Fibroblast of lung (primary cell): Measurements from ENCODE around the gene POP4. TPM values are rescaled to one million over a fixed set of nuclear protein-coding genes. Genes with fewer than 3 reads are reported as not detected.

ENCODE experiments used
- DNase-seq, 2 donors: peaks; one replicate each; pipeline versions ENCODE4 v3.0.0 to v3.0.0-alpha.2; 2010; ENCODE audit warnings: low read depth in 2 of 2
- H2AFZ ChIP-seq: 2 replicates; pipeline ENCODE4 v1.5.1; 2012; ENCODE audit warnings: low read length, control low read depth, inconsistent platforms
- H3K27ac ChIP-seq: 2 replicates; pipeline ENCODE4 v1.5.1; 2011; ENCODE audit warnings: low read length, control low read depth; ENCODE audit not compliant: insufficient read depth
- H3K27me3 ChIP-seq: 2 replicates; pipeline ENCODE4 v1.5.1; 2011; ENCODE audit warnings: mild to moderate bottlenecking, low read length; ENCODE audit not compliant: control insufficient read depth, insufficient read depth
- H3K36me3 ChIP-seq: 2 replicates; pipeline ENCODE4 v1.5.1; 2011; ENCODE audit warnings: low read length; ENCODE audit not compliant: control insufficient read depth, insufficient read depth
- H3K4me1 ChIP-seq: 2 replicates; pipeline ENCODE4 v1.5.1; 2011; ENCODE audit warnings: low read length; ENCODE audit not compliant: control insufficient read depth, insufficient read depth; ENCODE audit errors: extremely low read depth
- H3K4me2 ChIP-seq: 2 replicates; pipeline ENCODE4 v1.5.1; 2011; ENCODE audit warnings: low read length, control low read depth; ENCODE audit not compliant: insufficient read depth; ENCODE audit errors: extremely low read depth
- H3K4me3 ChIP-seq, 4 experiments: fragments of 200-600 bp in 1 of 4; sonication (generic) in 1 of 4; replicated peaks in 1 of 4; 2 replicates each; pipeline ENCODE4 v1.5.1; 2011 to 2016; ENCODE audit warnings: low read length in 4 of 4, low read depth in 3 of 4, mild to moderate bottlenecking in 3 of 4, control low read depth in 2 of 4, inconsistent platforms in 1 of 4, mixed read lengths in 1 of 4; ENCODE audit not compliant: insufficient read depth in 1 of 4; ENCODE audit errors: control extremely low read depth in 1 of 4
- H3K79me2 ChIP-seq: 2 replicates; pipeline ENCODE4 v1.5.1; 2012; ENCODE audit warnings: mild to moderate bottlenecking, low read length, inconsistent platforms; ENCODE audit not compliant: control insufficient read depth, insufficient read depth
- H3K9ac ChIP-seq: 2 replicates; pipeline ENCODE4 v1.5.1; 2011; ENCODE audit warnings: mild to moderate bottlenecking, low read length, control low read depth; ENCODE audit not compliant: insufficient read depth
- H3K9me3 ChIP-seq: 2 replicates; pipeline ENCODE4 v1.5.1; 2012; ENCODE audit warnings: low read depth, low read length; ENCODE audit not compliant: control insufficient read depth, insufficient read depth
- H4K20me1 ChIP-seq: 2 replicates; pipeline ENCODE4 v1.5.1; 2011; ENCODE audit warnings: low read length; ENCODE audit not compliant: control insufficient read depth, insufficient read depth; ENCODE audit errors: extremely low read depth
- CTCF ChIP-seq, 2 donors: IDR thresholded peaks in 1 of 2; conservative IDR thresholded peaks in 1 of 2; 1 replicate in 1 of 2; 2 replicates in 1 of 2; pipeline ENCODE4 v1.5.1; 2011 to 2012; ENCODE audit warnings: low read length in 2 of 2, control low read depth in 1 of 2, inconsistent platforms in 1 of 2, low read depth in 1 of 2, mild to moderate bottlenecking in 1 of 2
- EZH2 ChIP-seq: IDR thresholded peaks from 2 replicates; pipeline ENCODE4 v1.5.1; 2012; ENCODE audit warnings: low read length, control low read depth, mild to moderate bottlenecking; ENCODE audit errors: missing control alignments
- polyA plus RNA-seq, 2 donors: library from polyadenylated mRNA; depleted of rRNA in 1 of 2; stranded (reverse) in 1 of 2; unstranded in 1 of 2; fragments of >200 nt; gene quantifications; 2 replicates each; pipeline ENCODE4 v1.2.1, GENCODE V29; 2011 to 2012; ENCODE audit warnings: missing spikeins in 1 of 2
- total RNA-seq: library from RNA; depleted of rRNA; stranded (reverse); fragments of >200 nt; gene quantifications from 2 replicates; pipeline ENCODE4 v1.2.1, GENCODE V29; 2014

POP4 gene
- total and polyA plus RNA-seq, 2 donors (not counting 1 experiment from before 2014, with no cell fraction given): 77.1 to 102 TPM

- no peak for DNase-seq
- H3K27me3 ChIP-seq: no peaks in the 10 kb centered on the region
- no peak overlapping the region for H3K4me2 ChIP-seq
- no peak for TF ChIP-seq CTCF (conservative IDR thresholded peaks at IDR 0.05 in 1 of 2, IDR thresholded peaks at IDR 0.05 in 1 of 2; ENCODE audit: low read depth in 1 of 2, low read length in 2 of 2)
- no peak for TF ChIP-seq EZH2
- H3K36me3 ChIP-seq: no peaks in the 10 kb centered on the region
- no peak overlapping the region for H3K9ac ChIP-seq
- no peaks in the 10 kb centered on the region for H4K20me1 ChIP-seq
- H3K79me2 ChIP-seq: no peaks in the 10 kb centered on the region
- H3K4me1 ChIP-seq: no peaks in the 10 kb centered on the region
- no peak overlapping the region for H2AFZ ChIP-seq
- H3K4me3 ChIP-seq: no peak overlapping the region
- no peaks in the 10 kb centered on the region for H3K9me3 ChIP-seq
- no peak overlapping the region for H3K27ac ChIP-seq
Measured at GRCh38 chr19:29563486-29564101, 42.5 kb upstream of the POP4 start.

DNA sequence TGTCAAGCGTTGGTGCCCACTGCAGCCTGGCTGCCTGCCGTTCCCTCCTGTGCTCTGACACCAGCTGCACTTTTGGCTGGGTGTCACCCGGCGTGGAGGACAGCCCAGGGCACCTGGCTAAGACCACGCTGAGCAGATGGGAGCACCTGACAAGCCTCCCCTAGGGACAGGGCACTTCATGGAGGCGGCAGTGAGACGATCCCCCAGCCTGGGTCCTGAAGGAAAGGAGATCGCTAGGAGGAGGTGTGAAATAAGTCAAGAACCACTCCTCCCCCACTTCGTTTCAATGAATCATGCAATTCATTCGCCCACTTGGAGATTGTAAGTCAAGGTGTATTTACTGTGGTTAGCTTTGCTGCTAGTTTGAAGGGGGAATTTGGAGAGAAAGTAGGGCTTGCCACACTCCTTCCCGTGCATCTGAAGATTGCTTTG, 41.5 kb upstream of the POP4 start:
- no peak for DNase-seq
- no peak for TF ChIP-seq EZH2
- TF ChIP-seq CTCF (conservative IDR thresholded peaks at IDR 0.05 in 1 of 2, IDR thresholded peaks at IDR 0.05 in 1 of 2; ENCODE audit: low read depth in 1 of 2, low read length in 2 of 2): no peak
- Histone ChIP-seq H3K27ac (no peak overlapping the region), H2AFZ (no peak overlapping the region), H4K20me1 (no peaks in the 10 kb centered on the region), H3K79me2 (no peaks in the 10 kb centered on the region), H3K27me3 (no peaks in the 10 kb centered on the region), H3K9me3 (no peaks in the 10 kb centered on the region), H3K4me1 (no peaks in the 10 kb centered on the region), H3K36me3 (no peaks in the 10 kb centered on the region), H3K4me2 (no peak overlapping the region), H3K4me3 (no peak overlapping the region), H3K9ac (no peak overlapping the region)

DNA sequence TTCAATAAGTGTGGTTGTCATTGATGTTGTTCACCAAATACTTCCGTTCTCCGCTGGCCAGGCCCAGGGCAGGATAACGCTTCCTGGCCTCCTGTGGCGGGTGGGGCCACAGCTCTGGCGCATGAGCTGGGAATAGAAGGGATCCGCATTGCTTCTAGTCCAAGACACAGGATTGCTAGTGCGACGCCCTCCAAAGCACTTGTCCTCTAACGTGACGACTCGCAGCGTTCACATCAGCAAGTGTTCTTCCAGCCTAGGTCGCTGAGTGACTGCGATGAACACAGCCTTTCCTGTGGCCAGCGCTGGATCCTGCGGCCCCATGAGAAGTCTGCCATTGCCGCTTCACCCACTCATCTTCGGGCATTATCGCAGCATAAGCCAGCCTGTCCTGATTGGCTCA, 40.9 kb upstream of the POP4 start:
- TF ChIP-seq CTCF (conservative IDR thresholded peaks at IDR 0.05 in 1 of 2, IDR thresholded peaks at IDR 0.05 in 1 of 2; ENCODE audit: low read depth in 1 of 2, low read length in 2 of 2) (no peak), EZH2 (no peak)
- no peaks in the 10 kb centered on the region for H3K4me1 ChIP-seq
- H2AFZ ChIP-seq: no peak overlapping the region
- DNase-seq: no peak
- H3K36me3 ChIP-seq: no peaks in the 10 kb centered on the region
- H3K4me3 ChIP-seq: no peak overlapping the region
- no peaks in the 10 kb centered on the region for H3K9me3 ChIP-seq
- H3K27me3 ChIP-seq: no peaks in the 10 kb centered on the region
- no peak overlapping the region for H3K4me2 ChIP-seq
- no peak overlapping the region for H3K27ac ChIP-seq
- no peak overlapping the region for H3K9ac ChIP-seq
- no peaks in the 10 kb centered on the region for H4K20me1 ChIP-seq
- no peaks in the 10 kb centered on the region for H3K79me2 ChIP-seq
